Epithelial cell of proximal tubule (primary cell): ENCODE results near the gene NUTM2G. TPM values are rescaled to one million over a fixed set of nuclear protein-coding genes. Genes with fewer than 3 reads are reported as not detected.
"Not testable (repeated sequence)": the region's sequence is repeated elsewhere in the genome, so short reads cannot be mapped to it uniquely, and the experiment has no call there.

ENCODE experiments used
- DNase-seq: peaks from one replicate; pipeline ENCODE4 v3.0.0-alpha.2; 2011; ENCODE audit warnings: low read depth
- H3K4me3 ChIP-seq: 2 replicates; pipeline ENCODE4 v1.5.1; 2011; ENCODE audit warnings: low read depth, mild to moderate bottlenecking, low read length
- total RNA-seq: library from RNA; depleted of rRNA; stranded (reverse); fragments of >200 nt; gene quantifications from 2 replicates; pipeline ENCODE4 v1.2.3, GENCODE V29; 2015

The NUTM2G gene
- total RNA-seq, 1 donor from 2014 or later = not detected

GRCh38 chr9:96920803-96921202, 7.8 kb upstream of the NUTM2G start:
- DNase-seq, H3K4me3 ChIP-seq: not testable (repeated sequence)

GRCh38 chr9:96925587-96925986, 3.1 kb upstream of the NUTM2G start:
- DNase-seq, H3K4me3 ChIP-seq: not testable (repeated sequence)

GRCh38 chr9:96931665-96932064, 3.0 kb downstream of the NUTM2G start:
- not testable (repeated sequence) for DNase-seq

GRCh38 chr9:96934097-96934496, 5.5 kb downstream of the NUTM2G start:
- not testable (repeated sequence) for H3K4me3 ChIP-seq, DNase-seq

More at GRCh38 chr9:96931665-96932064, 3.0 kb downstream of the NUTM2G start:
- not testable (repeated sequence) for H3K4me3 ChIP-seq

- not testable (repeated sequence) for H3K4me3 ChIP-seq, DNase-seq
Measured at GRCh38 chr9:96934706-96935105, 6.1 kb downstream of the NUTM2G start.

GRCh38 chr9:96935401-96935800, 6.8 kb downstream of the NUTM2G start:
- not testable (repeated sequence) for H3K4me3 ChIP-seq, DNase-seq

- not testable (repeated sequence) for H3K4me3 ChIP-seq, DNase-seq
Measured at GRCh38 chr9:96937442-96937841, 8.8 kb downstream of the NUTM2G start.

- DNase-seq, H3K4me3 ChIP-seq: not testable (repeated sequence)
Measured at GRCh38 chr9:96938957-96939665, 10.5 kb downstream of the NUTM2G start.

GRCh38 chr9:96940982-96941381, 12.3 kb downstream of the NUTM2G start:
- H3K4me3 ChIP-seq, DNase-seq: not testable (repeated sequence)

GRCh38 chr9:96941628-96942027, 13.0 kb downstream of the NUTM2G start:
- not testable (repeated sequence) for DNase-seq, H3K4me3 ChIP-seq

- H3K4me3 ChIP-seq, DNase-seq: not testable (repeated sequence)
Measured at GRCh38 chr9:96942181-96942580, 13.5 kb downstream of the NUTM2G start.

GRCh38 chr9:96949346-96949745, 20.7 kb downstream of the NUTM2G start:
- not testable (repeated sequence) for H3K4me3 ChIP-seq, DNase-seq

GRCh38 chr9:96950539-96950938, 21.9 kb downstream of the NUTM2G start:
- DNase-seq, H3K4me3 ChIP-seq: not testable (repeated sequence)

- not testable (repeated sequence) for H3K4me3 ChIP-seq, DNase-seq
Measured at GRCh38 chr9:96967591-96967990, 38.9 kb downstream of the NUTM2G start.

- not testable (repeated sequence) for H3K4me3 ChIP-seq, DNase-seq
Measured at GRCh38 chr9:96972552-96972951, 43.9 kb downstream of the NUTM2G start.

- H3K4me3 ChIP-seq, DNase-seq: not testable (repeated sequence)
Measured at GRCh38 chr9:96974037-96974436, 45.4 kb downstream of the NUTM2G start.

GRCh38 chr9:96983496-96984122, 55.0 kb downstream of the NUTM2G start:
- not testable (repeated sequence) for DNase-seq, H3K4me3 ChIP-seq

- not testable (repeated sequence) for H3K4me3 ChIP-seq, DNase-seq
Measured at GRCh38 chr9:96984139-96984538, 55.5 kb downstream of the NUTM2G start.

- DNase-seq, H3K4me3 ChIP-seq: not testable (repeated sequence)
Measured at GRCh38 chr9:96984887-96985286, 56.2 kb downstream of the NUTM2G start.
